T-helper 1 cell treated with Interleukin-12 subunit alpha and Interleukin-12 subunit beta and Interleukin-4 antibody, amounts not matched to agents 30 μg/mL and 1 μg/mL, for 36 hours (primary cell): Measurements from ENCODE around the gene UBAP1L.
"Not testable (repeated sequence)": the region's sequence is repeated elsewhere in the genome, so short reads cannot be mapped to it uniquely, and the experiment has no call there.

Experiments
- H3K27ac Mint-ChIP-seq: one replicate; pipeline ENCODE4 v1.8.0; 2021; ENCODE audit warnings: mild to moderate bottlenecking, mixed read lengths
- H3K27me3 Mint-ChIP-seq: one replicate; pipeline ENCODE4 v1.8.0; 2021; ENCODE audit warnings: low read depth, mixed read lengths
- H3K36me3 Mint-ChIP-seq: one replicate; pipeline ENCODE4 v1.8.0; 2021; ENCODE audit warnings: low read depth, mixed read lengths
- H3K4me1 Mint-ChIP-seq: one replicate; pipeline ENCODE4 v1.8.0; 2021; ENCODE audit warnings: low read depth, mixed read lengths
- H3K4me3 Mint-ChIP-seq: one replicate; pipeline ENCODE4 v1.8.0; 2021; ENCODE audit warnings: mild to moderate bottlenecking, moderate library complexity, mixed read lengths
- H3K9me3 Mint-ChIP-seq: one replicate; pipeline ENCODE4 v1.8.0; 2021; ENCODE audit warnings: mixed read lengths

Gene UBAP1L

DNA sequence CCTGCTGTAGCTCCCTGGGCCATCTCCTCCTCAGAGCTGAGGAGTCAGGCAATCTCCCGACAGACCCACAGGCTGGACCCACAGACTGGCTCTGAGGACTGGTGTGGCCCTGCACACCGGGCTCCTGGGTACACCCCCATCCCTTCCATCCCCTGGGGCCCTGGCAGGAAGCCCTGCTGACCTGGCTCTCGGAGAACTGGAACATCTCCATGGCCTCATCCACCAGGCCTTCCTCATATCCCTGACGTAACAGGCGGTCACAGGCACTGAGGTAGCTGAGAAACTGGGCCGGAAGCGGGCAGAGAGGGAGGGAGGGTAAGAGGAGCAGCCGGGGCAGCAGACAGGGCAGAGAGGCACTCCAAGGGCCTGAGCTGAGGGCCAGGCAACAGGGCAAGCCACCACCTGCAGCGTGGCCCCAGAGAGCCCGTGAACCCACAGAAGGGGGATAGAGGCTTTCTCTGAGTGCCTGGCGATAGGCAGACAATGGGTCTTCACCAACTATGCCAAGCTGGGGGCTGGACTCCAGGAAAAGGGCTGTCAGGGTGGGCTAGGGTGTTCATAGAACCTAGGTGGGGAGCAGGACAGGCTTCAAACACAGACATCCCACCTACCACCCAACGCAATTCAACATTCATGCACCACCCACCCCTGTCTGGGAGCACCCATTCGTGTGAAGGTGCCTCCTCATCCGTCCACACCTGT is 20.6 kb downstream of the UBAP1L start:
- Mint-ChIP-seq H3K27me3 (no peaks in the 10 kb centered on the region), H3K9me3 (no peaks in the 10 kb centered on the region), H3K36me3 (peaks cover 11% of the 10 kb centered on the region), H3K4me1 (no peaks in the 10 kb centered on the region), H3K27ac (peak overlapping the region; percentile 20), H3K4me3 (no peak overlapping the region)

DNA sequence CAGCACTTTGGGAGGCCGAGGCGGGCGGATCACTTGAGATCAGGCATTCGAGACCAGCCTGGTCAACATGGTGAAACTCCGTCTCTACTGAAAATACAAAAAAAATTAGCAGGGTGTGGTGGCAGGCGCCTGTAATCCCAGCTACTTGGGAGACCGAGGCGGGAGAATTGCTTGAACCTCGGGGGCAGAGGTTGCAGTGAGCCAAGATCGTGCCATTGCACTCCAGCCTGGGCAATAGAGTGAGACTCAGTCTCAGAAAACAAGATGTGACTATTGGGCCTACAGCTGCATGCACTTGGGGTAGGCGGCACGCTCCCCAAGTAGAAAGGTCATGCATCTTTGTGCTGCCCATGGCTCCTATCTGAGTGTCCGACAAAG is 21.2 kb downstream of the UBAP1L start:
- H3K27me3 Mint-ChIP-seq, H3K36me3 Mint-ChIP-seq, H3K27ac Mint-ChIP-seq, H3K4me1 Mint-ChIP-seq, H3K4me3 Mint-ChIP-seq, H3K9me3 Mint-ChIP-seq: not testable (repeated sequence)

DNA sequence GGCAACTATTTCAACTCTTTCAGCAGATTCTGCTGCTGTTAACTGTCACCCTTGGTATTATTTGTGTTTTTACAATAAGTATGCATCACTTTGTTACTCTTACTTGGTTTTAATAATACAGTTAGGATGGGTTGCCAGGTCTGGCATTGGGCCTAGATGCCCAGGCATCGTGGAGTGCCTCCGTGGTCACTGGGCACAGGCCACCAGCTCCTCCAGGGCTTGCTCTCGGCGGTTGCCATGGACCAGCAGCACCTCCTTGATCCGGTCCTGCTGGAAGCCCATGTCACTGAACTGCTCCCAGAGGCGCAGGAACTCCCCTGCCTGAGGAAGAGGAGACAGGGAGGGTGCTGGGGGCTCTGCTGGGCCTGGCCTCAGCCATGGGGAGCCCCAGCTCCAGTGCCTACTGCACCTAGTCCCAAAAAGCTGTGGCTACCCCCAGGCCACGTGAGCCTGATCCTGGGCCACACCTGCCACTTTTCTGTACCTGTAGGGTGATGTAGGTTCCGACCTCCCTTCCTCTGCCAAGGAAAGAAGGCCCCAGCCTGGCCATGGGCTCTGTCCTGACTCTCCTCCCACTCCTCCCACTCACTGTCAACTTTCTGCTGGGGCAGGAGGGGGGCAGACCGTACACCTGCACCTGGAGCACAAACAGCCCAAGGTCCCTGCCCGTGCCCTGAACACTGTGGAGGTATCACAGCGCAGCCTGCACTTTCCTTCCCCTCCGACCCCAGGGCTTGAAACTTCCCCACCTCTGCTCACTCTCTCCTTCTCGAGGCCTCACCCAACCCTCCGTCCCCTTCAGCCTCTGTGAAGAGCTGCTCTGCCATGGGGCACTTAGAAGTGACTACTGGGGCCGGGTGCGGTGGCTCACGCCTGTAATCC is 21.8 kb downstream of the UBAP1L start:
- H3K36me3 Mint-ChIP-seq = peaks cover 2% of the 10 kb centered on the region
- no peaks in the 10 kb centered on the region for H3K9me3 Mint-ChIP-seq
- H3K4me1 Mint-ChIP-seq = no peaks in the 10 kb centered on the region
- H3K4me3 Mint-ChIP-seq = no peak overlapping the region
- no peak overlapping the region for H3K27ac Mint-ChIP-seq
- no peaks in the 10 kb centered on the region for H3K27me3 Mint-ChIP-seq

DNA sequence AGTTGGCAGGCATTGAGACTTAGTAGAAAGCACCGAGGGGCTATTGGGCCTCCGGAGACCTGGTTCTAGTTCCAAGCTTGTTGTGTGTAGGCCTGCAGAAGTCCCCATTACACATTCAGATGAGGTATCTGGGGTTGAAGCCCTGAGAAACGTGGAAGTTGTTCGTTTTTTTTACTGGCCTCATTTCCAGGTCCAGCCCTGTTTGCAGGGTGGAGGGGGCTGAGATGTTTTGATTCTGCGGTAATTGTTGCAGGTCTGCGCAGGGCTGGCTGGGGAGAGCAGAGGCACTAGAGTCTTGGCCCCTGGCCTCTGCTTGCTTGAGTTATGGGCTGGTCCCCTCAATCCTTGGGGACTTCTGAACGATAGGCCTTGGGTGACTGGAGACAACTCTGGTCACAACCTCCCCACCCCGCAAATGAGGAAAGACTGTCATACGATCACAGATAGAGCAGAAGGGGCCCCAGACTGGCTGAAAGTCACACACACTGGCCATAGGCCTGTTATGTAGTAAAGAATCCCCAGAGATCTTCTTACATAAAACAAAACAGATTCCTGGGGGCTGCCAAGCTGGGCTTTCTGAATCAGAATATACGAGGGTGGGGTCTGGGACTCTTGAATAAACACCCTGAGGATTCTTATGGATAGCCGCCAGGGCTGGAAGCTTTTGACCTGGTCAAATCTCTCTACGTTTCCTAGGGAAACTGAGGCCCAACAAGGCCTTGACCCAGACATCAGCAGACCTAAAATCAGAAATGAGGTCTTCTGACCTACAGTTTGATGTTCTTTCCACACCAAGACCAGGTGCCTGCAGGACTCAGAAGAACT is 22.8 kb downstream of the UBAP1L start:
- Mint-ChIP-seq H3K4me1 (no peaks in the 10 kb centered on the region), H3K27me3 (no peaks in the 10 kb centered on the region), H3K27ac (no peak overlapping the region), H3K36me3 (no peaks in the 10 kb centered on the region), H3K9me3 (no peaks in the 10 kb centered on the region), H3K4me3 (no peak overlapping the region)

DNA sequence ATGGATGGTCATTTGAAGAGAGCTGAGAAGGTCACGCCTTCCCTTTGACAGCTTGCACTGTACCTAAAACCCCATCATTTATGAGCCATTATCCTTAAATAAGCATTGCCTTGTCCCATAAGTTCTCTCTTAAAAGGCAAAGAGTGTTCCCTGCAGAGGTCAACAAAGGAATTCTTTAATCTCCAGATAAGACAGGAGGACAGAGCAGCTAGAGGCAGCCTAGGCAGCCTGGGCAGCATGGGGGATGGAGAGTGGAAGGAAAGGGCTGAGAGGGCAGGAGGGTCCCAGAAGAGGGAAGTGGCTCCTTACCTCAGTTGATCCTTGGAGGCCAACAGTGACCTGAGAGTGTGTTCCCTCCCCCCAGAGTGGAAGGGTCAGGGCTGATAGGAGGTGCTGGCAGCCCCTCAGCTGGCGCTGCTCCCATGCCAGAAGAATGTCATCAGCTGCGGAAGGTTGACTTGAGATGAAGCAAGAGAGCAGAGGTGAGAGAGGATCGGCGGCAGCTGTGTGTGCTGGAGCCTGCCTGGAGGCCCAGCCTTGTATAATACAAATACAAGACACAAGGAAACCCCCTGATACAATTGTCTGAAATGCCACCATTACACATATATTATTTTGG is 25.7 kb downstream of the UBAP1L start:
- H3K4me3 Mint-ChIP-seq = no peak overlapping the region
- H3K9me3 Mint-ChIP-seq = no peaks in the 10 kb centered on the region
- H3K27me3 Mint-ChIP-seq = peaks cover 4% of the 10 kb centered on the region
- no peaks in the 10 kb centered on the region for H3K36me3 Mint-ChIP-seq
- peak overlapping the region; percentile 31 for H3K27ac Mint-ChIP-seq
- no peaks in the 10 kb centered on the region for H3K4me1 Mint-ChIP-seq

DNA sequence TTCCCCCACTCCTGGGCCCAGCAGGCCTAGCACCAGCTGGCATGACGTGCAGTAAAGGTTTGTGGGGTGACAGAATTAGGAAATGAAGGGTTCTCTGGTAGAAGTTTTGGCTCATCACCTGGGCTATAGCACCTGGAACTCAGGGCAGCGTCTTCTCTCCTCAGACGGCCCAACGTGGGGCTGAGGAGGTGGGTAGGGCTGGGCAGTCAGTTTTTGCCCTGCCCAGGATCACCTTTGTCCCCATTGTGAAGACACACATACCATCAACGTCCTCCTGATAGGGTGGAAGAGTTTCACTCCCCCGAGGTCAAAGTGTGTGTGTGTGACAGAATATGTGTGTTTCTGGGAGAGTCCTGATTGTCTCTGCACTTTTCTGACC is 26.4 kb downstream of the UBAP1L start:
- H3K27me3 Mint-ChIP-seq = peaks cover 8% of the 10 kb centered on the region
- no peak overlapping the region for H3K27ac Mint-ChIP-seq
- H3K4me3 Mint-ChIP-seq = no peak overlapping the region
- no peaks in the 10 kb centered on the region for H3K36me3 Mint-ChIP-seq
- H3K4me1 Mint-ChIP-seq = no peaks in the 10 kb centered on the region
- H3K9me3 Mint-ChIP-seq = no peaks in the 10 kb centered on the region

DNA sequence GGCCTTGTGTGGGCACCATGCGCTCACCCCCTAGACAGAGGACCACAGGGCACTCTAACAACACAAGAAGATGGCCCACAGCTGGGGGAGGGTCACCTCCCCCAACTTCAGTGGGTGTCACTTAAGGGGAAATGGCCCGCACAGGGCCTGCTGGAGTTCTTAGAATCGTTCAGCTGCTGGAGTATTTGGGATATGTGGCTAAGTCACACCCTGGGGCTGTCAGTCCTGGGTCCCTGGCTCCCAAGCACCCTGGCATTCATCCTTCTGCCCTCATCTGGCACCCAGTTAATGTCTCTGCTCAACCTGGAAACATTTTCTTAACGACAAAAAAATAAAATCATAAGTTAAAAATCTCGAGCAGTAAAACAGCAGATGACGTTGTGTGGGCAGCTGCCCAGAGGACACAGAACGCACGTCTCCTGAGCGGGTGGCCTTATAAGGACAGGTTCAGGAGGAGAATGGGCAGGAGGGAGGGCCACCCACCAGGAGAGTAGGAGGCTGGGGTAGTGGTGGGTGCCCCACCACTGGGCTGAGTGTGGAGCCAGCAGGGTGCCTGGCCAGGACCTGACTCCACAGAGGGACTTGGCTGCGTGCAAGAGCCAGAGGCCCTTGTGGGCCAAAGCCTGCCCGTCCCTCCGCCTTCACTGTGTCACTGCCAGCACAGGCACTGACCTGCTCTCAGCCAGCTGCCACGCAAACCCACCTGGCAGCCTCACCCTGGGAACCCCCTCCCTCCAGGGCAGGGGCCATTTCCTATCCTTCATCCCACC is 26.9 kb downstream of the UBAP1L start:
- H3K27me3 Mint-ChIP-seq = peaks cover 10% of the 10 kb centered on the region
- H3K27ac Mint-ChIP-seq = no peak overlapping the region
- H3K4me1 Mint-ChIP-seq = no peaks in the 10 kb centered on the region
- no peaks in the 10 kb centered on the region for H3K36me3 Mint-ChIP-seq
- H3K4me3 Mint-ChIP-seq = no peak overlapping the region
- H3K9me3 Mint-ChIP-seq = no peaks in the 10 kb centered on the region

DNA sequence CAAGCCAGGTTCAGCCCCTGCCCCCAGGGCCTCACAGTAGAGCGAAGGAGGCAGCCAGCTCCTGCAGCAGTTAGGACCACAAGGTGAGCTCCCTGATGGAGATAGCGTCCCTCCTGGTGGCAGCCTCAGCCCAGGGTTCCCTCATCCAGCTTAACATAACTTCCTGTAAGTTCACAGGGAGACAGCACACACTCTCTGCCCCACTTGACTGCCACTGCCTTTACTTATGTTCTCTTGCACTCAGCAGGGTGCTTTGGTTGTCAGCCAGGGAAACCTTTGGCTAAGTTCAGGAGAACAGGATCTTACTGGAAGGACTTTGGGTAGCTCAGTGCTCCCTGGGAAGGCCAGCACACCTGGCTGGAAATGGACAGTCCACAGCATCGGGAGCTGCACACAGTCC is 27.6 kb downstream of the UBAP1L start:
- Mint-ChIP-seq H3K4me1 (peaks cover 6% of the 10 kb centered on the region), H3K4me3 (no peak overlapping the region), H3K36me3 (no peaks in the 10 kb centered on the region), H3K9me3 (no peaks in the 10 kb centered on the region), H3K27ac (no peak overlapping the region), H3K27me3 (peaks cover 16% of the 10 kb centered on the region)

DNA sequence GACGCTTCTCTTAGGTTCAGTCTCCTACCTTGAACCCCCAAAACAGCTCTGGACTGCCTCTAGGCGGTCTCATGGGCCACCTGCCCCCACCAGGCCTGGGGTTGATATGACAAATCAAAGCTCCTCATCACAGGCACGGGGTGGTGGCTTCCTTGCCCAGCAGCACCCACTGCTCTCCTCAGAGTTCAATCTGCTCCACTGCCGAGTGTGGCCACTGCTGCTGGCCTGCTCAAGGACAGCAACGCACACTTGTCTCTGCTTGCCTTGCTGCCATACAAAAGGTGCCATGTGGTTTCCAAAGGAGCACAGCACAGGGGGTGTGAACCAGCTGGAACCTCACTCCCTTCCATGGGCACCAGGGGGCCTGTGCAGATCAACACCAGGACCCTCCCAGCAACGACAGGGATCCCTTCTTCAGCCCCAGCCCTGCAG is 28.3 kb downstream of the UBAP1L start:
- no peaks in the 10 kb centered on the region for H3K9me3 Mint-ChIP-seq
- no peak overlapping the region for H3K27ac Mint-ChIP-seq
- no peaks in the 10 kb centered on the region for H3K36me3 Mint-ChIP-seq
- H3K27me3 Mint-ChIP-seq = peaks cover 19% of the 10 kb centered on the region
- H3K4me3 Mint-ChIP-seq = no peak overlapping the region
- peaks cover 8% of the 10 kb centered on the region for H3K4me1 Mint-ChIP-seq

DNA sequence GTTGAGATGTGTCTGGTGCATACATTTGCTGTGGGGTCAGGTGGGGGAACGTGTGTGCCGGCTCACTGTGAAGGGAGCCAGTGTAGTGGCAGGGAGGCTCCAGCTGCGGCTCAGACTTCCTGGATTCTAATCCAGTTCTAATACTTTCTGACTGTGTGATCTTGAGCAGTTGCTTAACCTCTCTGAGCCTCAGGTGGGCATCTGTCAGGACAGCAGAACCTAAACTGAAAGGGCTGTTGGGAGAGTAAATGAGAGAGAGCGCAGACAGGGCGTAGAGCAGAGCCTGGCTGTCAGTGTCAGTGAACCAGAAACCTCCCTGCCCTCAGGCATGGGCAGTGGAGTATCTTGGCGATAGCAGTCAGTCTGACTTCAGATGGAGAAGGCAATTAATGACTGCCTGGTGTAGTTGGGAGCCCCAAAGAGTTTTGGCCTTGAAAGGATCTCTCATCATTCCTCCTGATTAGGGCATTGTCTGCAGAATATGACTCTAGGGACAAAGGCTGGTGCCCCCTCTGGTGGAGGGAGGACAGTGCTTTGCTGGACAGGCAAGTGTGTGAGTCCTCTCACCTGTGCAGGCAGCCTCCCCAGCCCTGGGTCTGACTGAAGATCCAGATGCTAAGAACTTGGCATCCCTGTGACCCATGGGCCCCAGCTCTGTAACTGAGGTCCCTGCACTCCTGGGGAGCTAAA is 28.9 kb downstream of the UBAP1L start:
- no peak overlapping the region for H3K27ac Mint-ChIP-seq
- H3K4me1 Mint-ChIP-seq = peaks cover 8% of the 10 kb centered on the region
- no peak overlapping the region for H3K4me3 Mint-ChIP-seq
- H3K27me3 Mint-ChIP-seq = peaks cover 19% of the 10 kb centered on the region
- no peaks in the 10 kb centered on the region for H3K9me3 Mint-ChIP-seq
- H3K36me3 Mint-ChIP-seq = no peaks in the 10 kb centered on the region

DNA sequence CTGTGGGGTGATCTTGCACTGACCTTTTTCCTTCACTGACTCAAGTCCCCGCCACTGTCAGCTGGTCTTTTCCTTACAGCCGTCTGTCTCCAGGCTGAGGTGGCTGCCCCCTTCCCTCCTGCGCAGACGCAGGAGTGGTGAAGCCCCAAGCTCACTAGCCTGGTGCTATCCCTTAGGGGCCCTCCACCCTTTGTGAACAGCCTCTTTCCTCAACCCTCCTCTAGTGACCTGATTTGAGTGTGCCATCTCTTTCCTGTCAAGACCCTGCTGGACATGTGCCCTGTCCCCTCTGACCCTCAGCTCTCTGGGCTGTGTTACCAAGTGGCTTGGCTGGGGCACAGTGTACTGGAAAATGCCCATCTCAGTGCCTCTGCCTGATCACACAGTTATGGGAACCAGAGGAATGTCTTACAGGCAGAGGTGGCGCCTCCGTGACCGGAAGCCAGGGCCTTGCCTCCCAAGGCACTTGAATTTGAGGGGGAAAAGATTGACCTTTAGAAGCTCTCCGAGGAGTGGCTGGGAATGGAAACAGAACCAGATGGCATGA is 29.7 kb downstream of the UBAP1L start:
- Mint-ChIP-seq H3K9me3 (no peaks in the 10 kb centered on the region), H3K27ac (no peak overlapping the region), H3K36me3 (no peaks in the 10 kb centered on the region), H3K4me3 (no peak overlapping the region), H3K4me1 (peaks cover 8% of the 10 kb centered on the region), H3K27me3 (peaks cover 19% of the 10 kb centered on the region)

DNA sequence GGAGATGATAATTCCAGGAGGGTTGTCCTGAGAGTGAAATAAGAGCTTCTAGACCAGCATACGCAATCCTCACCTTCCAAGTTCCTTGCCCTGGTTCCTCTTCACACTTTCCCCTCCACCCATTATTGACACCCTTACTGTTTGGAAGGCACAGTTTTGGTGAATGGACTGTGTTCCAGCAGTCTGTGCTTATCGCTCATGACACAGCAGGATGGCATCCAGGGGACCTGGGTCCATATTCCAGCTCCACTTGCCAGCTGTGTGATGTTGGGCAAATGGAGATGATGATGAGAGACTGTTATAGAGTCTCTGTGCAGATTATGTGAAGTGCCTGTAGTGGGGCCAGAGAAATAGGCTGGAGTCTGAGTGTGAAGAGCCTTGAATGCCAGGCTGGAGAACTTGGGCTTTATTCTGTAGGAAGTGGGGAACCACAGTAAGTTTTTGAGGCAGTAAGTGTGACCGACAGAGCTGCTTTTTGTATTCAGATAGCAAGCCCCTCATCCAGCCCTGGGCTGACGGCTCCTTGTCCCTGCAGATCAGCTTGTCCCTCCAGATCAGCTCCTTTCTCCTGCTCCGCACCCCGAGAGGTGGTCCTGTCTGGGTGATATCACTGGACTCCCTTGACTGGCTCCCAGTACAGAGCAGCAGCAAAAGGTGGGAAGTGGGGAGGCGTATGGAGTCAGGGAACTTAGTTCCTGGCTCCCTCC is 30.3 kb downstream of the UBAP1L start:
- no peak overlapping the region for H3K27ac Mint-ChIP-seq
- H3K27me3 Mint-ChIP-seq = peaks cover 19% of the 10 kb centered on the region
- peaks cover 8% of the 10 kb centered on the region for H3K4me1 Mint-ChIP-seq
- no peak overlapping the region for H3K4me3 Mint-ChIP-seq
- no peaks in the 10 kb centered on the region for H3K36me3 Mint-ChIP-seq
- H3K9me3 Mint-ChIP-seq = no peaks in the 10 kb centered on the region

DNA sequence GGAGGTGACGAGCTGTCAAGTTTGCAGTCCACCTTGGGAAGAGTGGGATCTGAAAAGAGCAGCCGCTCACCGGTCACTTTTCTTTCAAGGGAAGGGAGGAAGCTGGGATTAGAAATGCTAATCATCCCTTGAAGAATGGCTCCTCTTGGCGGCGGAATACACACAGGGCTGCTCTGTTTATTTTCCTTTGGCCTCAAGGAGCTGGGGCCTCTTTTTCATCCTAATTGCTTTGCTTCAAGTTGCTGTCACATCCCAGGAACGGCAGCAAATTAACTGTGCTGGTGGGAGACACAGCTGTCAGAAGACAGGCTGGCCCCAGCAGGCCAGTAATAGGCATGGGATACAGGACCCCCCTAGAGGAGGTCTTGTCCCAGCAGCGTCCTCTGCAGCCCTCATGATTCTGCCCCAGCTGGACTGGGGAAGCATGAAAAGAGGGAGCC is 31.7 kb downstream of the UBAP1L start:
- Mint-ChIP-seq H3K27ac (no peak overlapping the region), H3K4me3 (no peak overlapping the region), H3K27me3 (peaks cover 28% of the 10 kb centered on the region), H3K4me1 (peaks cover 8% of the 10 kb centered on the region), H3K9me3 (no peaks in the 10 kb centered on the region), H3K36me3 (no peaks in the 10 kb centered on the region)
